SK-N-SH (cell line): ENCODE results near the gene AGAP1. TPM values are rescaled to one million over a fixed set of nuclear protein-coding genes. Genes with fewer than 3 reads are reported as not detected.

Source experiments
- CTCF ChIA-PET: fragments of 300-600, 350-600 bp; formaldehyde crosslinking; extraction: SDS; loops from one replicate; lab custom pipeline; 2021; lab: Yijun Ruan, JAX
- POLR2A ChIA-PET: fragments of 350-600 bp; sonication (Branson Sonifier 250); formaldehyde crosslinking; extraction: SDS; loops from one replicate; lab custom pipeline; 2020; ENCODE audit warnings: antibody characterized with exemption, inconsistent platforms; lab: Yijun Ruan, JAX
- DNase-seq: peaks from one replicate; pipeline ENCODE4 v3.0.0; 2012
- H2AFZ ChIP-seq: fragments of 200-600 bp; sonication (generic); 2 replicates; pipeline ENCODE4 v1.8.1; 2016; ENCODE audit warnings: antibody characterized with exemption, mild to moderate bottlenecking, low read depth
- H3F3A ChIP-seq: fragments of 200-600 bp; sonication (generic); replicated peaks from 2 replicates; pipeline ENCODE3; 2016; ENCODE audit warnings: antibody characterized with exemption, mild to moderate bottlenecking; ENCODE audit not compliant: insufficient read depth
- H3K27ac ChIP-seq, 2 experiments: fragments of 200-500 bp in 1 of 2; fragments of 200-600 bp in 1 of 2; sonication (Bioruptor generic) in 1 of 2; sonication (generic), shearing (Covaris generic) in 1 of 2; 2 replicates each; pipeline versions ENCODE4 v1.5.1 to v1.6.1; 2014 to 2016; ENCODE audit warnings: low read depth in 2 of 2, inconsistent platforms in 1 of 2, low read length in 1 of 2, mild to moderate bottlenecking in 1 of 2, mixed read lengths in 1 of 2
- H3K27me3 ChIP-seq: fragments of 200-600 bp; sonication (generic), shearing (Covaris generic); 2 replicates; pipeline ENCODE4 v1.6.1; 2016; ENCODE audit warnings: mixed run types; ENCODE audit not compliant: insufficient read depth
- H3K36me3 ChIP-seq, 2 experiments: fragments of 200-500 bp in 1 of 2; fragments of 200-600 bp in 1 of 2; sonication (Bioruptor generic) in 1 of 2; sonication (generic) in 1 of 2; replicated peaks in 1 of 2; 2 replicates each; pipeline versions ENCODE3 to v1.5.1; 2014 to 2016; ENCODE audit warnings: low read length in 1 of 2, mild to moderate bottlenecking in 1 of 2; ENCODE audit not compliant: insufficient read depth in 2 of 2, control insufficient read depth in 1 of 2
- H3K4me1 ChIP-seq, 2 experiments: fragments of 200-500 bp in 1 of 2; fragments of 200-600 bp in 1 of 2; sonication (Bioruptor generic) in 1 of 2; sonication (generic), shearing (Covaris generic) in 1 of 2; 2 replicates each; pipeline versions ENCODE4 v1.5.1 to v1.6.1; 2014 to 2016; ENCODE audit warnings: low read depth in 1 of 2, low read length in 1 of 2, mixed run types in 1 of 2; ENCODE audit not compliant: insufficient read depth in 2 of 2, control insufficient read depth in 1 of 2
- H3K4me2 ChIP-seq: fragments of 200-600 bp; sonication (generic), shearing (Covaris generic); 2 replicates; pipeline ENCODE4 v1.6.1; 2017; ENCODE audit warnings: mixed run types
- H3K4me3 ChIP-seq, 2 experiments: fragments of 200-500 bp in 1 of 2; fragments of 200-600 bp in 1 of 2; sonication (Bioruptor generic) in 1 of 2; sonication (generic), shearing (Covaris generic) in 1 of 2; 2 replicates each; pipeline versions ENCODE4 v1.5.1 to v1.8.1; 2014 to 2016; ENCODE audit warnings: low read depth in 2 of 2, inconsistent platforms in 1 of 2, low read length in 1 of 2, mild to moderate bottlenecking in 1 of 2, mixed read lengths in 1 of 2, moderate library complexity in 1 of 2
- H3K79me2 ChIP-seq: fragments of 200-600 bp; sonication (generic); 2 replicates; pipeline ENCODE4 v1.8.1; 2017; ENCODE audit warnings: mild to moderate bottlenecking; ENCODE audit not compliant: insufficient read depth
- H3K9ac ChIP-seq: fragments of 200-600 bp; sonication (generic); 2 replicates; pipeline ENCODE4 v1.6.1; 2017; ENCODE audit warnings: mixed run types
- H3K9me2 ChIP-seq: fragments of 200-600 bp; sonication (generic); 2 replicates; pipeline ENCODE4 v1.6.1; 2017; ENCODE audit warnings: mixed run types
- H3K9me3 ChIP-seq: fragments of 200-600 bp; sonication (generic); 2 replicates; pipeline ENCODE4 v1.6.1; 2017; ENCODE audit warnings: mixed run types, mild to moderate bottlenecking, moderate library complexity
- H4K20me1 ChIP-seq: fragments of 200-600 bp; sonication (generic); 2 replicates; pipeline ENCODE4 v1.6.1; 2017; ENCODE audit warnings: mild to moderate bottlenecking, mixed run types; ENCODE audit not compliant: insufficient read depth
- ELF1 ChIP-seq: IDR thresholded peaks from 2 replicates; pipeline ENCODE4 v1.4.0; 2012
- EP300 ChIP-seq, 2 experiments: IDR thresholded peaks; 2 replicates each; pipeline versions ENCODE4 v1.4.0 to v1.6.1; 2012; ENCODE audit warnings: borderline replicate concordance in 1 of 2, low read depth in 1 of 2, low read length in 1 of 2
- FOXJ3 ChIP-seq: sonication (generic); formaldehyde crosslinking; IDR thresholded peaks from 2 replicates; pipeline ENCODE4 v1.5.1; 2020; ENCODE audit warnings: mild to moderate bottlenecking, missing genetic modification reagents
- GATA2 ChIP-seq: sonication (generic); formaldehyde crosslinking; IDR thresholded peaks from 2 replicates; pipeline ENCODE4 v1.5.0; 2020; ENCODE audit warnings: mild to moderate bottlenecking, missing genetic modification reagents
- NFIC ChIP-seq: IDR thresholded peaks from 2 replicates; pipeline ENCODE4 v1.4.0; 2012; ENCODE audit warnings: borderline replicate concordance
- RAD21 ChIP-seq: IDR thresholded peaks from 2 replicates; pipeline ENCODE4 v1.6.1; 2012; ENCODE audit warnings: mild to moderate bottlenecking, low read length
- RCOR1 ChIP-seq: fragments of 150-350 bp; IDR thresholded peaks from 2 replicates; pipeline ENCODE4 v1.6.1; 2017; ENCODE audit warnings: antibody characterized with exemption, low read length
- RXRA ChIP-seq: IDR thresholded peaks from 2 replicates; pipeline ENCODE4 v1.4.0; 2012; ENCODE audit warnings: low read depth, mild to moderate bottlenecking, borderline replicate concordance
- SIN3A ChIP-seq: IDR thresholded peaks from 2 replicates; pipeline ENCODE4 v1.6.1; 2012; ENCODE audit warnings: low read depth, mild to moderate bottlenecking, low read length, moderate library complexity, borderline replicate concordance
- TCF12 ChIP-seq: IDR thresholded peaks from 2 replicates; pipeline ENCODE4 v1.4.0; 2012
- TEAD4 ChIP-seq: IDR thresholded peaks from 2 replicates; pipeline ENCODE4 v1.4.0; 2012; ENCODE audit warnings: mild to moderate bottlenecking, borderline replicate concordance; ENCODE audit not compliant: insufficient read depth
- YY1 ChIP-seq: IDR thresholded peaks from 2 replicates; pipeline ENCODE4 v1.4.0; 2012; ENCODE audit warnings: low read depth, mild to moderate bottlenecking
- WGBS: methylation state at CpG from one replicate; pipeline ENCODE4 v1.1.6; 2017; ENCODE audit warnings: low lambda C conversion rate; 5-methylcytosine and 5-hydroxymethylcytosine counted together
- polyA plus RNA-seq, 3 experiments: library from polyadenylated mRNA; depleted of rRNA; stranded (reverse); fragments of >200 nt; gene quantifications; 2 replicates each; pipeline ENCODE4 v1.2.3, GENCODE V29; 2012
- TF ChIP-seq, protein P1 (sequence below): fragments of 200-600 bp; sonication (generic); IDR thresholded peaks from 2 replicates; pipeline ENCODE4 v1.6.1; 2017; ENCODE audit warnings: antibody characterized with exemption, mild to moderate bottlenecking, moderate library complexity
- TF ChIP-seq, protein P2 (sequence below): fragments of 150-350 bp; IDR thresholded peaks from 2 replicates; pipeline ENCODE4 v1.6.1; 2016; ENCODE audit warnings: mild to moderate bottlenecking, low read depth, low read length
- TF ChIP-seq, protein P3 (sequence below): fragments of 150-350 bp; IDR thresholded peaks from 2 replicates; pipeline ENCODE4 v1.6.1; 2017; ENCODE audit warnings: antibody characterized with exemption, low read length, low read depth, borderline replicate concordance
- TF ChIP-seq, protein P4 (sequence below): IDR thresholded peaks from 2 replicates; pipeline ENCODE4 v1.4.0; 2012; ENCODE audit warnings: low read depth, borderline replicate concordance
- TF ChIP-seq, protein P5 (sequence below): IDR thresholded peaks from 2 replicates; pipeline ENCODE4 v1.4.0; 2012; ENCODE audit warnings: low read depth

AGAP1 gene
- polyA plus RNA-seq, 1 of the 3 experiments (the other 2 are of a cell fraction), result 8.8 TPM

DNA sequence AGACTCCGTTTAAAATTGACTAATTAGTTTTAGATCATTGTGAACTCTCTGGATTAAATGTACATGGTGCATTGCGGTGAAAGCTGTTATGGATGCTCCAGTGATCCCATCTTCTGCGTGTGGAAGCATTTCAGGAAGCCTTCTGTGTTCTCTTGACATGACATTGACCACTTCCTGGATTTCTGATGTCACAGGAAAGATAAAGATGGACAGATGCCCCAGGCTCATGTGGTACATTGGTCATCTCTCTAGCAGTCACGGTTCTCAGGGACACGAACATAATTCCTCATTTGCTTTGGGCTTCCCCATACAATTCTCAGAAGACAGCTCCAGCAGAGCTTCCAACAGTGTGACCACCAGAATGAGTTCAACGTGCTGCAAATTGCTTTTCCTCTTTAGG is 26.9 kb downstream of the AGAP1 start:
- 93% methylated on average over 6 of the region's 6 CpGs for WGBS
- no peak for TF ChIP-seq RAD21
- no peak for TF ChIP-seq RCOR1
- TF ChIP-seq TEAD4, result no peak
- TF ChIP-seq TCF12, result no peak
- TF ChIP-seq RXRA, result no peak
- TF ChIP-seq, protein P1, sequence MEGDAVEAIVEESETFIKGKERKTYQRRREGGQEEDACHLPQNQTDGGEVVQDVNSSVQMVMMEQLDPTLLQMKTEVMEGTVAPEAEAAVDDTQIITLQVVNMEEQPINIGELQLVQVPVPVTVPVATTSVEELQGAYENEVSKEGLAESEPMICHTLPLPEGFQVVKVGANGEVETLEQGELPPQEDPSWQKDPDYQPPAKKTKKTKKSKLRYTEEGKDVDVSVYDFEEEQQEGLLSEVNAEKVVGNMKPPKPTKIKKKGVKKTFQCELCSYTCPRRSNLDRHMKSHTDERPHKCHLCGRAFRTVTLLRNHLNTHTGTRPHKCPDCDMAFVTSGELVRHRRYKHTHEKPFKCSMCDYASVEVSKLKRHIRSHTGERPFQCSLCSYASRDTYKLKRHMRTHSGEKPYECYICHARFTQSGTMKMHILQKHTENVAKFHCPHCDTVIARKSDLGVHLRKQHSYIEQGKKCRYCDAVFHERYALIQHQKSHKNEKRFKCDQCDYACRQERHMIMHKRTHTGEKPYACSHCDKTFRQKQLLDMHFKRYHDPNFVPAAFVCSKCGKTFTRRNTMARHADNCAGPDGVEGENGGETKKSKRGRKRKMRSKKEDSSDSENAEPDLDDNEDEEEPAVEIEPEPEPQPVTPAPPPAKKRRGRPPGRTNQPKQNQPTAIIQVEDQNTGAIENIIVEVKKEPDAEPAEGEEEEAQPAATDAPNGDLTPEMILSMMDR, result no peak
- no peak for TF ChIP-seq SIN3A
- TF ChIP-seq EP300 (IDR thresholded peaks at IDR 0.05; ENCODE audit: borderline replicate concordance in 1 of 2, low read depth in 1 of 2, low read length in 1 of 2), result no peak
- TF ChIP-seq ELF1, result no peak
- TF ChIP-seq, all 33 proteins: peak for 0
- POLR2A ChIA-PET, result no interaction called here
- Histone ChIP-seq H3K79me2 (peaks cover 60% of the 10 kb centered on the region), H3K4me1 (peaks cover 0 to 3% of the 10 kb centered on the region in 2 experiments; a peak in 1 of 4 replicates), H3K27ac (no peak overlapping the region), H3K9me3 (no peaks in the 10 kb centered on the region), H2AFZ (no peak overlapping the region), H3F3A (no peaks in the 10 kb centered on the region), H3K27me3 (no peaks in the 10 kb centered on the region), H3K4me3 (no peak overlapping the region), H3K4me2 (no peak overlapping the region), H3K9me2 (no peaks in the 10 kb centered on the region), H4K20me1 (peaks cover 23% of the 10 kb centered on the region), H3K36me3 (no peaks in the 10 kb centered on the region), H3K9ac (no peak overlapping the region)
- CTCF ChIA-PET, result interaction anchor here (2.1 kb wide), 1 partner anchor 15 kb away, joined by 10 read pairs; no protein-coding TSS in a partner anchor
- DNase-seq, result no peak

DNA sequence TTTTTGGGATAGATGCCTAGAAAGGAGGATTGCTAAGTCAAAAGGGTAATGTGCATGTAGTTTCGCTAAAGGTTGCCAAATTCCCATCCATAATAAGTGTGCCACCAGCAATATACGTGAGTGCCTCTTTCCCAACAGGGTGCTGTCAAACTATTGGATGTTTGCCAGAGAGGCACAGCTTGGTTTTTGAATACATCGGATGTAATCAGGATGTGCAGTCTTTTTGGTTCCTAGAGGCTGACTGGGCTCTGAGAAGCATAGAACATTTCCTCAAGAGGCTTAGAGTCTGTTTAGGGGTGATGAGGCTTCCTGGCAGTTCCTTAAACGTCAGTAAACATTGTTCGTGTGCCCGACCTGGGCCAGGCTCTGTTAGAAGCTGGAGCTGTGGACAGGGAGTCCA is 28.0 kb downstream of the AGAP1 start:
- Histone ChIP-seq H3K4me2 (no peak overlapping the region), H3K9me3 (no peaks in the 10 kb centered on the region), H3K9ac (no peak overlapping the region), H3K9me2 (no peaks in the 10 kb centered on the region), H3K27me3 (no peaks in the 10 kb centered on the region), H3K4me1 (peaks cover 0 to 3% of the 10 kb centered on the region in 2 experiments; a peak in 1 of 4 replicates), H3K79me2 (peaks cover 60% of the 10 kb centered on the region), H4K20me1 (peaks cover 23% of the 10 kb centered on the region), H3F3A (no peaks in the 10 kb centered on the region), H3K36me3 (no peaks in the 10 kb centered on the region), H2AFZ (no peak overlapping the region), H3K4me3 (no peak overlapping the region), H3K27ac (no peak overlapping the region)
- POLR2A ChIA-PET, result no interaction called here
- no peak for DNase-seq
- TF ChIP-seq RAD21, result no peak
- TF ChIP-seq, protein P2, sequence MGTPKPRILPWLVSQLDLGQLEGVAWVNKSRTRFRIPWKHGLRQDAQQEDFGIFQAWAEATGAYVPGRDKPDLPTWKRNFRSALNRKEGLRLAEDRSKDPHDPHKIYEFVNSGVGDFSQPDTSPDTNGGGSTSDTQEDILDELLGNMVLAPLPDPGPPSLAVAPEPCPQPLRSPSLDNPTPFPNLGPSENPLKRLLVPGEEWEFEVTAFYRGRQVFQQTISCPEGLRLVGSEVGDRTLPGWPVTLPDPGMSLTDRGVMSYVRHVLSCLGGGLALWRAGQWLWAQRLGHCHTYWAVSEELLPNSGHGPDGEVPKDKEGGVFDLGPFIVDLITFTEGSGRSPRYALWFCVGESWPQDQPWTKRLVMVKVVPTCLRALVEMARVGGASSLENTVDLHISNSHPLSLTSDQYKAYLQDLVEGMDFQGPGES, result no peak
- no peak for TF ChIP-seq FOXJ3 (CRISPR knock-in tag)
- TF ChIP-seq NFIC, result no peak
- TF ChIP-seq, protein P3, sequence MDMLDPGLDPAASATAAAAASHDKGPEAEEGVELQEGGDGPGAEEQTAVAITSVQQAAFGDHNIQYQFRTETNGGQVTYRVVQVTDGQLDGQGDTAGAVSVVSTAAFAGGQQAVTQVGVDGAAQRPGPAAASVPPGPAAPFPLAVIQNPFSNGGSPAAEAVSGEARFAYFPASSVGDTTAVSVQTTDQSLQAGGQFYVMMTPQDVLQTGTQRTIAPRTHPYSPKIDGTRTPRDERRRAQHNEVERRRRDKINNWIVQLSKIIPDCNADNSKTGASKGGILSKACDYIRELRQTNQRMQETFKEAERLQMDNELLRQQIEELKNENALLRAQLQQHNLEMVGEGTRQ, result no peak
- no peak for TF ChIP-seq YY1
- no peak for TF ChIP-seq GATA2
- TF ChIP-seq, protein P4, sequence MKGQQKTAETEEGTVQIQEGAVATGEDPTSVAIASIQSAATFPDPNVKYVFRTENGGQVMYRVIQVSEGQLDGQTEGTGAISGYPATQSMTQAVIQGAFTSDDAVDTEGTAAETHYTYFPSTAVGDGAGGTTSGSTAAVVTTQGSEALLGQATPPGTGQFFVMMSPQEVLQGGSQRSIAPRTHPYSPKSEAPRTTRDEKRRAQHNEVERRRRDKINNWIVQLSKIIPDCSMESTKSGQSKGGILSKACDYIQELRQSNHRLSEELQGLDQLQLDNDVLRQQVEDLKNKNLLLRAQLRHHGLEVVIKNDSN, result no peak
- TF ChIP-seq, protein P5, sequence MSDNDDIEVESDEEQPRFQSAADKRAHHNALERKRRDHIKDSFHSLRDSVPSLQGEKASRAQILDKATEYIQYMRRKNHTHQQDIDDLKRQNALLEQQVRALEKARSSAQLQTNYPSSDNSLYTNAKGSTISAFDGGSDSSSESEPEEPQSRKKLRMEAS, result no peak
- 94% methylated on average over 6 of the region's 6 CpGs for WGBS
- CTCF ChIA-PET, result interaction anchor here (2.1 kb wide), 1 partner anchor 16 kb away, joined by 10 read pairs; no protein-coding TSS in a partner anchor
